HG02943 (cell line): Measurements from ENCODE around the gene KAT2A.

Experiments used
- ATAC-seq: cut with Tn5 transposase; IDR thresholded peaks from one replicate; pipeline ENCODE4 v1.9.1; 2021; ENCODE audit warnings: mild to moderate bottlenecking, low read depth, moderate library complexity; ENCODE audit not compliant: unreplicated experiment

Gene KAT2A

DNA sequence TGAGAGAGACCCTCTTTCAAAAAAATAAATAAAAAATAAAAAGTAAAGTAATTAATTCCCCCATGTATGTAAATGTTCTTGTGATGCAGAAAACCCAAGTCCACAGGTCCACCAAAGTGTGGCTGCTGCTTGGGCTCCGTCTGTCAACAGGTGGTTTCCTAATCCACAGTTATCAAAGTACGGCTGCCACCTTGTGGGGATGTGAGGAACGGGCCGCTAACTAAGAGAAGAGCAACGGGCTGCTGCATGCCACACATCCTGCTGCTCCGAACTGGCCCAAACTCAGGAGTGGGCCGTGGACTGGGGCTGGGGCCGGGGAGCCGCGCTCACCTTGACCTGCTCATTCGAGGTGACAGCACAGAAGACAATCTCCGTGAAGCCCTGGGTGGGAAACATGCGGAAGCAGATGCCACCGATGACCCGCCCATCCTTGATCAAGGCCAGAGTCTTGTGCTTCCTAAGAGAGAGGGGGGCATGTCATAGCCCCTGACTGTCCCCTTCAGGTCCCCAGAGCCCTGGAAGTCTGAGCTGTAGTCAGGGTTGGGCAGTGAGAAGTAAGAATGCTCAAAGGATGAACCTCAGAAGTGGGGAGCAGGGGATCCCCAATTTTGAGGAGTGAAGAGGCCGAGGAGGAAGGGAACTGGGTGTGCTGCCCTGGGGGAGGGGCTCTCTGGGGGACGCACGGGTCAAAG, 4.3 kb downstream of the KAT2A start:
- no peak for ATAC-seq

GRCh38 chr17:42114118-42114517, 7.0 kb downstream of the KAT2A start:
- no peak for ATAC-seq

- ATAC-seq: no peak
Measured at GRCh38 chr17:42113293-42114069, 7.7 kb downstream of the KAT2A start.

GRCh38 chr17:42112552-42113176, 8.5 kb downstream of the KAT2A start, which contains the start of gene DHX58:
Gene DHX58, minus strand, starts transcription at chr17:42112714. Its CDS starts 822 bp downstream, at chr17:42111892.
- ATAC-seq: peak; percentile 52

- no peak for ATAC-seq
Measured at GRCh38 chr17:42111871-42112551, 9.2 kb downstream of the KAT2A start.

GRCh38 chr17:42111265-42111636, 9.9 kb downstream of the KAT2A start:
- ATAC-seq: no peak

- no peak for ATAC-seq
Measured at GRCh38 chr17:42110301-42111264, 10.6 kb downstream of the KAT2A start.

- no peak for ATAC-seq
Measured at GRCh38 chr17:42109086-42109485, 12.1 kb downstream of the KAT2A start.

GRCh38 chr17:42107597-42108576, 13.3 kb downstream of the KAT2A start:
- ATAC-seq: peak; percentile 58

DNA sequence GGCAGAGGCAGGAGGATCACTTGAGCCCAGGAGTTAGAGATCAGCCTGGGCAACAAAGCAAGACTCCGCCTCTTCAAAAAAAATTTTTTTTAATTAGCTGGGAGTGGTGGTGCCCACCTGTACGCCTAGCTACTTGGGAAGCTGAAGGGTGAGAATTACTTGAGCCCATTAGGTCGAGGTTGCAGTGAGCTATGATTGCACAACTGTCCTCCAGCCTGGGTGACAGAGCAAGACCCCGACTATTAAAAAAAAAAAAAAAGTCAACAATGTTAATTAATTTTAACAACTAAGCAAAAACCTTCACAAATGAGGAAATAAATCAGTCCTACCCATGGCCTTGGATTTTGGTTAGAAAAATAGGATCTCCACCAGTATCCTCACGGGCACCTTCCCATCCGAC, 14.0 kb downstream of the KAT2A start:
- no peak for ATAC-seq

DNA sequence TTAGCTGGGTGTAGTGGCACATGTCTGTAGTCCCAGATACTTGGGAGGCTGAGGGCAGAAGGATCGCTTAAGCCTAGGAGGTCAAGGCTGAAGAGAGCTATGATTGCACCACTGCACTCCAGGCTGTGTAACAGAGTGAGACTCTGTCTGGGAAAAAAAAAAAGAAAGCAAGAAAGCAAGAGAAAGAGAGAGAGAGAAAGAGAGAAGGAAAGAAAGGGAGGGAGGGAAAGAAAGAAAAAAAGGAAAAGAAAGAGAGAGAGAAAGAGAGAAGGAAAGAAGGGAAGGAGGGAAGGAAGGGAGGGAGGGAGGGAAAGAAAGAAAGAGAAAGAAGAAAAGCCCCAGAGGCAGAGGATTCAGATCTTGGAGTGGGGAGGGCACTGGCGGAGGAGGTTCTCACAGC, 15.2 kb downstream of the KAT2A start:
- no peak for ATAC-seq

DNA sequence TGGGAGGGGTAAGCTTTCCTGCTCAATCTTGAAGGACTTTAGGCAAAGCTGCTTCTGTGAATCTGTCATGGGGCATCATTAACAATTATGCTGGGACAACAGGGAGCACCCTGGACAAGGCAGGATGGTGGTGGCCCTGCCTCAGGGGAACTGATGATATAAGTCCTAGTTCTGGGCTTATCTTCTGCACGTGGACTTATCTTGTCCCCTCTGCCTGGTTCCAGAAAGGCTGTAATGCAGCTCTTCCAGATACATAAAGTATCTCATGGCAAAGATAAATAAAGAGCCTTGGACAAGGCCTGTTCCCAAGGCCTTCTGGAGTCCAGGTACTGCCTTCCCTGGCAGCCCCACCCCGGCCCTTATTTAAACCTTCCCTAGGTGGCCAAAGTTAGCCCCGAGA, 16.9 kb downstream of the KAT2A start:
- no peak for ATAC-seq

DNA sequence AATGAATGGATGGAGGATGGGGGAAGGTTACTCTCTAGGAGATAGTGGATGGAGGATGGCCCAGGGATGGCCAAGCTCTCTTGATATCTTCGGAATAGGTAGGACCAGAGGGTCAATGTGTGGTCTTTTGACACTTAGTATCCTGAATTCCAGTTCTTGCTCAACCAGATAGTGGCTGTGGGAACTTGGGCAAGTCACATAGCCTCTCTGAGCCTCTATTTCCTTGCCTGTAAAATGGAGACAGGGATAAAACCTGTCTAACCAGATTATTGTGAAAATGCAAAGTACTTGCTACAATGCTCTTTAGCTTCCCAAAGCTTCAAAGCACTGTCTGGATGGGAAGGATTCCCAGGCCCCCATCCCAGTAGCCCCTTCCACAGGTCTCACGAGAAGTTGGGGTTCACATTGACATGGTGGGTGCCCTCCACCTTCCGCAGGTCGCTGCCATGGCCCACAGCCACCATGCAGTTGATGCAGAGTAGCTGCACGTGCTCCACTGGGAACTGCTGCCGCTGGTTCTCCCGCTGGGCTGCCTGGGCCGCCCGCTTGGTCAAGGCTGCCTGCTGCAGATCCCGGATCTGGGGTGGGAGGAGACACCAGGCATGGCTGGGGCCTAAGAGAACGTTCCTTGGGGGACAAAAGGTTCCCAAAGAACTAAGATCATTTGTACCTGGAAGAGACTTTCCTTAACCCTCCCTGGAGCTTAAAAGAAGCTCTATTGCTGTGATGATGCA, 17.8 kb downstream of the KAT2A start:
- ATAC-seq: no peak

DNA sequence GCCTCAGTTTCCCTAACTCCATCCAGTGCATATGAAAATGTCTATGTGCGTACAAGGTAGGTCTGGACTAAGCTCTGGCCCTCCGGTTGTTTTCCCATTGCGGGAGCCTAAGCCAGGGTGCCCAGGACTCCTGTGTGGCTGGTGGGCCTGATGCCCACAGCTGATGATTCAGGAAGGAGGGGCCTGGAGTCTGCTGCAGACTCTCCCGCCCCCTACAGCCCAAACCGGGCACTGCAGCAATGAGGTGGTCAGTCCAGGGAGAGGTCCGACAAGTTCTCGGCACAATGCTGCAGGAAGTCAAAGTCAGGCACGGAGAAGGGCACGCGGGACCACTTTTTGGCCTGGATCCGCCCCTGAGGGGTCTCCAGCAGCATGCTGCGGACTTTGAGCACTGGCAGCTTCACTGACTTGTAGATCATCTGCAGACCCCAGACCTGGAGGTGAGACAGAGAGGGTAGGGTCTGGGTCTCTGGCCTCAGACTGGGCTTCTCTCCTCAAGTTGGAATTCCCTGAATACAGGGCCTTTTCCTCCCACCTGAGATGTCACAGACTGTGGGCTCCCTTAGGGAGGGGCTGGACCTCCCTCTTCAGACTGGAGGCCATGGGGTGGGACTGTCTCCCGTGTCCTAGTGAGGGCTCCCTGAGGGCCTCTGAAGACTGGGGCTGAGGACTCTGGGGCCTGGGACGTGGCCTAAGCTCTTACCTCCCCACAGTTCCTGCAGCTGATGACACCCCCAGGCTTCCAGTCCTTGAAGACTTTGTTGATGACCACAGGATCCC, 19.5 kb downstream of the KAT2A start:
- no peak for ATAC-seq

- ATAC-seq: no peak
Measured at GRCh38 chr17:42098730-42099399, 22.3 kb downstream of the KAT2A start.

DNA sequence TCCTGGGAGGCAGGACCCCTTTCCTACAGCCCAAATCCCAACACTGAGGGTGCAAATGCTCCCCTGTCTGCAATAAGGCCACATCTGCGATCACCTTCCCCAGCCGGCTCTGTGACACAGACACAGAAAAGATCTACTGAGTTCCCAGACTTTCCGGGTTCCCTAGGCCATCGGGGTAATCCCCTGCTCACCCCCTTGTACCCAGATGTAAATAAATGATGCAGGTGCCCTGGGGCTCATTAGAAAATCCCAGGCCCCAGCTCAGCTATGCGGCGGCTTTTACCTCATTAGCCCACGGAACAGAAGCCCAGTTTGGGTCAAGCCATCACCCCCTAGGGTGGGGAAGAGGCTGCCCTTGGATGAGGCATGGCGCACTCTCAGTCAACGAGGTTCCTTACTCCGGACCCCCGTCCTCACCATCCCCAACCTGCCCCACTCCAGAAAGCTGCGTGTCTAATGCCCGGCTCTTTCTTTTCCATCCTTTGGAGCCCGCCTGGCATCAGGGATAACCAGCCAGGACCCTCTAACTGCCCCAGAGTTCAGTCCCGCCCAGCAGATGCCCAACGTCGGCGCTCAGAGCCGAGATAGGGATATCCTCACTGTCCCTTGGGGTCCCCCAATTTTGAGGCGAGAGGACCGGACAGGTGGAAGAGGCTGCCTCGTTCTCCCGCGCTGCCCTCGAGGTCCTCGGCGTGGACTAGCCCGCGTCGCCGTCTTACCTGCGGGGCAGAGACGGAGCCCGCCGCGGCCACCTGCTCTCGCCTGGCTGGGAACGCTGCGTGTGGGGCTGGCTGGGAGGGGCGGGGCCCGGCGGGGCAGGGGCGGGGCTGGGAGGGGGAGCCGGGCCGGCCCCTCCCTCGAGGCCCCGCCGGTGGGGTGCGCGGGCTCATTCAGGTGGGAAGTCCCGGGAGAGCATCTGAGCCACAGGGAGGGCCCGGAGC, 23.2 kb downstream of the KAT2A start, which contains the start of gene ZNF385C:
Gene ZNF385C, minus strand, starts transcription at position 783 of the 941 bp plus-strand sequence. CDS start 35,417 bp downstream, outside the sequence.
- ATAC-seq: no peak
